Chondrocyte (in vitro differentiated cells): ENCODE data around the gene ADAM15. TPM values are rescaled to one million over a fixed set of nuclear protein-coding genes. Genes with fewer than 3 reads are reported as not detected.
A peak's percentile ranks its signal among the peaks of the same experiment; 100 is the strongest.

Experiments
- DNase-seq: peaks from one replicate; pipeline ENCODE4 v3.0.0; 2021; ENCODE audit warnings: mixed read lengths, low spot score
- H3K27ac Mint-ChIP-seq: one replicate; pipeline ENCODE4 v1.8.0; 2021; ENCODE audit warnings: mild to moderate bottlenecking, moderate library complexity, mixed read lengths; ENCODE audit not compliant: unreplicated experiment
- H3K27me3 Mint-ChIP-seq: 2 replicates; pipeline ENCODE4 v1.8.0; 2021; ENCODE audit warnings: low read depth, mixed read lengths
- H3K36me3 Mint-ChIP-seq: 2 replicates; pipeline ENCODE4 v1.8.0; 2021; ENCODE audit warnings: low read depth, mixed read lengths
- H3K4me1 Mint-ChIP-seq: 2 replicates; pipeline ENCODE4 v1.8.0; 2021; ENCODE audit warnings: low read depth, mild to moderate bottlenecking, mixed read lengths
- H3K4me3 Mint-ChIP-seq: one replicate; pipeline ENCODE4 v1.8.0; 2021; ENCODE audit warnings: mild to moderate bottlenecking, moderate library complexity, mixed read lengths; ENCODE audit not compliant: unreplicated experiment
- H3K9me3 Mint-ChIP-seq: 2 replicates; pipeline ENCODE4 v1.8.0; 2021; ENCODE audit warnings: low read depth, mixed read lengths
- total RNA-seq: library from RNA; stranded (reverse); gene quantifications from 3 replicates; pipeline ENCODE4 v1.2.1, GENCODE V29; 2021
- TF ChIP-seq, protein P1 (sequence below): fragments of 200-600 bp; sonication (generic); IDR thresholded peaks from 2 replicates; pipeline ENCODE4 v1.5.0; 2021; ENCODE audit warnings: antibody characterized with exemption, mild to moderate bottlenecking, moderate library complexity

ADAM15 gene
- total RNA-seq, 1 donor from 2014 or later = 73.7 TPM

DNA sequence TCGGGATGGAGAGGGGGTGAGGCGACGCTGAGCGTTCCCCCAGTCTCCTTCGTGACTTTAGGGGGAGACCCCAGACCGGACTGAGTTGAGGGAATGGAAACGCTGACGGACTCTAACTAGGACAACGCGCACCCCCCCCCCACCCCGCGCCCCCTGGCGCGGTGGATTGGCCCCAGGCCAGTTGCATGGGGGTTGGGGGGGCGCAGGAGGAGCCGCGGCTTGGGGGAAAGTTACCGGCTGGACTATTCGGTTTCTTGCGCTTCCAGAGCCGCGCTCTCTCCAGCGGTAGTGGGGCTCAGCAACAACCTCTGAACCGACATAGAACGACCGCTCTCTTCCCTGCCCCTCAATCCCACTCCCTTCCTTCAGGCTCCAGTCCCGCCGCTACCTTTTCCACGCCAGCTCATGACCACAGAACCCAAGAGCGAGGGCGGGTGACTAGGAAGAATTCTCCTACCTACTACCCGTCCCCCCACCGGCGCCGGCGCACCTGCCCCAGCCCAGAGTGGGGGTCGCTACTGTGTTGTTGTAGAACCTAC is 47.8 kb upstream of the ADAM15 start:
- DNase-seq = no peak
- no peaks in the 10 kb centered on the region for H3K27me3 Mint-ChIP-seq

DNA sequence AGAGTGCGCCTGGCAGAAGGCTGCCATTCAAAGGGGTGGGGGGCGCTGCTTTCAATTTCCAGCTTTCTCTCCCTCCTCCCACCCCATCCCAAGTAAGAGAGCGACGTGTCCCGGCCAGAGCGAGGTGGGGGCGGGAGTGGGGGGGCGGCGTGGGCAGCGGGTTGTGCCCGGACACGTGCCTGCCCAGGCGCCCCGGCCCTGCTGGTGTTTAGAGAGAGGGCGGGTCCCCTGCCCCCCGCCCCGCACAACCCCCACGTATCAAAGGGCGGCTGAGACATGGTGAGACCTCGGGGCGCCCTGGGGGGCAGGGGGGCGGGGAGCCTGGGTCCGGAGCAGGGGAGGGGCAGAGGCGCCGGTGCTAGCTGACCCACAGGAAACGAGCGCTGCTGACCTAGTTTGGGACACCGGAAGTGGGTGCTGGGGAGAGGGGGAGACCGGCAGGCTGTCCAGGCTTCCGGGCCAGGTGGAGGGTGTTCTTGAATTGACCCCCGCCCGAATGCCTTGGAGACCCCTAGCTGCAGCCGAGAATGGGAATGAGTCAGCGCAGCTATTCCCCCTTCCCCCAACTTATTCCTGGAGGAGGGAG is 47.3 kb upstream of the ADAM15 start:
- H3K27ac Mint-ChIP-seq = peak overlapping the region; percentile 96
- no peaks in the 10 kb centered on the region for H3K27me3 Mint-ChIP-seq
- H3K36me3 Mint-ChIP-seq = no peaks in the 10 kb centered on the region

More for the DNA sequence above, 47.8 kb upstream of the ADAM15 start:
- peaks cover 38% of the 10 kb centered on the region for H3K4me1 Mint-ChIP-seq
- TF ChIP-seq, protein P1, sequence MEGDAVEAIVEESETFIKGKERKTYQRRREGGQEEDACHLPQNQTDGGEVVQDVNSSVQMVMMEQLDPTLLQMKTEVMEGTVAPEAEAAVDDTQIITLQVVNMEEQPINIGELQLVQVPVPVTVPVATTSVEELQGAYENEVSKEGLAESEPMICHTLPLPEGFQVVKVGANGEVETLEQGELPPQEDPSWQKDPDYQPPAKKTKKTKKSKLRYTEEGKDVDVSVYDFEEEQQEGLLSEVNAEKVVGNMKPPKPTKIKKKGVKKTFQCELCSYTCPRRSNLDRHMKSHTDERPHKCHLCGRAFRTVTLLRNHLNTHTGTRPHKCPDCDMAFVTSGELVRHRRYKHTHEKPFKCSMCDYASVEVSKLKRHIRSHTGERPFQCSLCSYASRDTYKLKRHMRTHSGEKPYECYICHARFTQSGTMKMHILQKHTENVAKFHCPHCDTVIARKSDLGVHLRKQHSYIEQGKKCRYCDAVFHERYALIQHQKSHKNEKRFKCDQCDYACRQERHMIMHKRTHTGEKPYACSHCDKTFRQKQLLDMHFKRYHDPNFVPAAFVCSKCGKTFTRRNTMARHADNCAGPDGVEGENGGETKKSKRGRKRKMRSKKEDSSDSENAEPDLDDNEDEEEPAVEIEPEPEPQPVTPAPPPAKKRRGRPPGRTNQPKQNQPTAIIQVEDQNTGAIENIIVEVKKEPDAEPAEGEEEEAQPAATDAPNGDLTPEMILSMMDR = peak; percentile 9
- H3K9me3 Mint-ChIP-seq = no peaks in the 10 kb centered on the region
- H3K4me3 Mint-ChIP-seq = peak overlapping the region; percentile 82
- no peaks in the 10 kb centered on the region for H3K36me3 Mint-ChIP-seq
- peak overlapping the region; percentile 90 for H3K27ac Mint-ChIP-seq

DNA sequence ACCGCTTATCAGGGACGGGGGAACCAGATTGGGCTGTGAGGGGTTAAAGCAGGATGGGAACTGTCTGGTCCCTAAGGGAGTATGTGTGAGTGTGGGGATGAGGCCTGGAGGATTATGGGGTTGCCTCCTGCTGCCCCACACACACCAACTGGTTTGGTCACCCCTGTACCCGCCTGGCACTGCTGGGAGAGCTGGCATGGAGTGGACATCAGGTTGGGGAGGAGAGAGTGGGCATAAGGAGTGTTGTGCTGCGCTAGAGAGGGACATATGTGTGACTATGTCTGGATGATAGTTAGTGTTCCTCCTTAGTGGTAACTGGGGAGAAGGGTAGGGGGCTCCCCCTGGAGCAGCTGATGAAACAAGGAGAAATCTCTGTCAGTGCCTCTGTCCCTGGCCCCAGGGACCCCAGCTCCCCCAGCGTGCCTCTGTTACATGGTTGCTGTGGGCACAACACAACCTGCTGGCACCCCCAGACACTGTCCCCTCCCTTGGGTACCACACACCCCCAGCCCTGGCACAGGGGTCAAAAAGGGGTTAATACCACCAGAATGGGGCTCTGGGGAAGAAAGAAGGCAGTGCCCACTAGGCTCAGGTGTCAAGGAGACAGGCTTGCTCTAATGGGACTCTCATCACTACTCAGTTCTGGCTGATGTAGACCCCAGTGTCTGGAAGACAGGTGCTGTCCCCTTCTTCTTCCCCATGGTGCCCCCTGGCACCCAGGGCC is 46.6 kb upstream of the ADAM15 start:
- no peak for DNase-seq
- peak overlapping the region; percentile 96 for H3K27ac Mint-ChIP-seq
- TF ChIP-seq, protein P1 = no peak

More for the DNA sequence above, 47.3 kb upstream of the ADAM15 start:
- DNase-seq = no peak
- TF ChIP-seq, protein P1 = no peak
- Mint-ChIP-seq H3K9me3 (no peaks in the 10 kb centered on the region), H3K4me1 (peaks cover 36% of the 10 kb centered on the region), H3K4me3 (peak overlapping the region; percentile 82)

DNA sequence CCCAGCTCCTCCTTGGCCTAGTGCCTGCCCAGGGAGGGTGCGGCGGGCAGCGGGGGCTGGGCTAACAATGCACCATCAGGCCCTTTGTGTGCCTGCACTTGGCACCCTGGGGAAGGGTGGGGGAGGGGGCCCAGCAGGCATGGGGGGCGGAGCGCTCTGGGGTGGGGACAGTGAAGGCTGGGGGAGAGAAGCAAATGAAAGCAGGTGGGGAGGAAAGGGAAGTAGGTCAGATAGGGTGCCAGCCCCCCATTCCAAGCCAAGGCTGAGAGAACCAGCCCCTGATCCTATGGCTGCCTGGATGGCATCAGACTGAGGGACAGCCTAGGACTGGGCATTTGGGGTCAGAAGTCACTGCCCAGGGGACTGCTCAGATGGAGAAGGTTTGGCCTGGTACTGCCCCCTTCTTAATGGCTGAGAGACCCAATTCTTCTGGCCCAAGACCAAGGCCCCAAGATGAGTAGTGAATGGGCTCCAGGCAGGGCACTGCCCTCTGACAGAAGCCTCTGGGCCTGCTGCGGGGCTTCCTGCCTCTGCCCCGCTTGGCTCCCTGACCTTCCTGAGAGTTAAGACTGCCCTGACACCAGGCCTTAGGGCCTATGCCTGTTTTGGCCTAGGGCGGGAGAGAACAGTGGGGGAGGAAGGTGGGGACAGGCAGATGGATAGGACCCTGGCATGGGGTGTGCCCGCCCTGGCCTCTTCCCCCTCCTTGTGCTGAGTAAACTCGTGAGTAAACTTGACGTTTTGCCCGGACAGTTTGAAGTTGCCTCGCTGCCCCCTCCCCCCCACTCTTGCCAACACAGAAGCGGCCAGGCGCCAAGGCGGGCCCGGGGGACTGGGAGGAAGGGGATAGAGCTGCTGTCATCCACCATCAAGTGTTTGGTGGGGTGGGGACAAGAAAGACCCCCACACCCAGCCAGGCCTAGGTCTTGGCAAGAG is 45.8 kb upstream of the ADAM15 start:
- H3K27ac Mint-ChIP-seq = peak overlapping the region; percentile 96
- H3K4me1 Mint-ChIP-seq = peaks cover 23% of the 10 kb centered on the region
- TF ChIP-seq, protein P1 = no peak
- H3K27me3 Mint-ChIP-seq = no peaks in the 10 kb centered on the region
- no peaks in the 10 kb centered on the region for H3K9me3 Mint-ChIP-seq
- no peak for DNase-seq
- no peak overlapping the region for H3K4me3 Mint-ChIP-seq
- no peaks in the 10 kb centered on the region for H3K36me3 Mint-ChIP-seq

More for the DNA sequence above, 46.6 kb upstream of the ADAM15 start:
- H3K4me3 Mint-ChIP-seq = peak overlapping the region; percentile 82
- no peaks in the 10 kb centered on the region for H3K36me3 Mint-ChIP-seq
- H3K4me1 Mint-ChIP-seq = peaks cover 31% of the 10 kb centered on the region
- H3K27me3 Mint-ChIP-seq = no peaks in the 10 kb centered on the region
- H3K9me3 Mint-ChIP-seq = no peaks in the 10 kb centered on the region
